Retinal pigment epithelial cell (primary cell): ENCODE results near the gene JAZF1.
"Not testable (repeated sequence)": the region's sequence is repeated elsewhere in the genome, so short reads cannot be mapped to it uniquely, and the experiment has no call there.

Experiments used
- DNase-seq: peaks from one replicate; pipeline ENCODE4 v3.0.0-alpha.2; 2010; ENCODE audit warnings: low read depth
- H3K4me3 ChIP-seq: 2 replicates; pipeline ENCODE4 v1.5.1; 2011; ENCODE audit warnings: mild to moderate bottlenecking, low read length, control low read depth, moderate library complexity
- CTCF ChIP-seq: conservative IDR thresholded peaks from 2 replicates; pipeline ENCODE4 v1.5.1; 2011; ENCODE audit warnings: low read depth, low read length, control low read depth, inconsistent platforms

Gene JAZF1

GRCh38 chr7:27895551-27895950 lies 285.0 kb downstream of the JAZF1 start:
- no peak overlapping the region for H3K4me3 ChIP-seq
- no peak for DNase-seq
- TF ChIP-seq CTCF: no peak

GRCh38 chr7:27890205-27890849 lies 290.3 kb downstream of the JAZF1 start:
- no peak overlapping the region for H3K4me3 ChIP-seq
- DNase-seq: no peak
- TF ChIP-seq CTCF: no peak

- H3K4me3 ChIP-seq: no peak overlapping the region
- DNase-seq: no peak
- TF ChIP-seq CTCF: no peak
These were observed 290.8 kb downstream of the JAZF1 start for GRCh38 chr7:27889800-27890199.

- H3K4me3 ChIP-seq: no peak overlapping the region
- no peak for TF ChIP-seq CTCF
- no peak for DNase-seq
These were observed 291.9 kb downstream of the JAZF1 start for GRCh38 chr7:27888736-27889135.

- not testable (repeated sequence) for H3K4me3 ChIP-seq, DNase-seq
These were observed 293.9 kb downstream of the JAZF1 start for GRCh38 chr7:27886710-27887109.

- no peak overlapping the region for H3K4me3 ChIP-seq
- TF ChIP-seq CTCF: no peak
- DNase-seq: no peak
These were observed 294.9 kb downstream of the JAZF1 start for GRCh38 chr7:27885652-27886051.

- no peak for TF ChIP-seq CTCF
- H3K4me3 ChIP-seq: no peak overlapping the region
- DNase-seq: no peak
These were observed 296.9 kb downstream of the JAZF1 start for GRCh38 chr7:27883696-27884095.
